SK-N-SH (cell line): ENCODE data around the gene MORN5.

ENCODE experiments used
- CTCF ChIP-seq: fragments of 200-600 bp; sonication (generic); IDR thresholded peaks from 2 replicates; pipeline ENCODE4 v1.6.1; 2017; ENCODE audit warnings: antibody characterized with exemption, mild to moderate bottlenecking, moderate library complexity
- FOXJ3 ChIP-seq: sonication (generic); formaldehyde crosslinking; IDR thresholded peaks from 2 replicates; pipeline ENCODE4 v1.5.1; 2020; ENCODE audit warnings: mild to moderate bottlenecking, missing genetic modification reagents
- MAX ChIP-seq: IDR thresholded peaks from 2 replicates; pipeline ENCODE4 v1.4.0; 2012; ENCODE audit warnings: low read depth
- POLR2AphosphoS5 ChIP-seq: IDR thresholded peaks from 2 replicates; pipeline ENCODE4 v1.6.1; 2012; ENCODE audit warnings: low read depth, low read length
- REST ChIP-seq: IDR thresholded peaks from 2 replicates; pipeline ENCODE4 v1.6.1; 2012; ENCODE audit warnings: mild to moderate bottlenecking, low read depth, low read length, moderate library complexity
- USF1 ChIP-seq: IDR thresholded peaks from 2 replicates; pipeline ENCODE4 v1.4.0; 2012; ENCODE audit warnings: low read depth, borderline replicate concordance
- ZBTB33 ChIP-seq: IDR thresholded peaks from 2 replicates; pipeline ENCODE4 v1.4.0; 2012; ENCODE audit warnings: low read depth, borderline replicate concordance

- TF ChIP-seq CTCF (no peak), REST (no peak), ZBTB33 (no peak), MAX (no peak), FOXJ3 (CRISPR knock-in tag) (no peak), USF1 (no peak), POLR2AphosphoS5 (no peak)
Measured at GRCh38 chr9:122118343-122119165, 41.2 kb upstream of the MORN5 start.
